IMR-90 (cell line): ENCODE data around the gene MLYCD. TPM values are rescaled to one million over a fixed set of nuclear protein-coding genes. Genes with fewer than 3 reads are reported as not detected.

Source experiments
- ATAC-seq: fragments of 200-7000 bp; cut with Tn5 transposase; 2 replicates; pipeline ENCODE4 v1.9.1; 2020; ENCODE audit warnings: low read depth, mild to moderate bottlenecking, moderate library complexity
- BruUV-seq: library from RNA; stranded (reverse); fragments of 400-500 nt; replicated peaks from 2 replicates; lab custom pipeline; 2021; lab: Mats Ljungman, UMichigan
- CTCF ChIA-PET: fragments of 300-600 bp; formaldehyde crosslinking; extraction: SDS; loops from one replicate; lab custom pipeline; 2021; ENCODE audit warnings: antibody characterized with exemption; lab: Yijun Ruan, JAX
- POLR2A ChIA-PET: fragments of 300-600 bp; sonication (Branson Sonifier 250); formaldehyde crosslinking; loops from one replicate; lab custom pipeline; 2022; ENCODE audit warnings: antibody characterized with exemption; ENCODE audit not compliant: unreplicated experiment; lab: Charles Lee
- DNase-seq: peaks from one replicate; pipeline ENCODE4 v3.0.0; 2013
- H2AFZ ChIP-seq: replicated peaks from 2 replicates; pipeline ENCODE3; 2013; ENCODE audit warnings: low read length, mild to moderate bottlenecking; ENCODE audit not compliant: poor library complexity
- H2AK5ac ChIP-seq: 2 replicates; pipeline ENCODE4 v1.6.1; 2013; ENCODE audit warnings: low read depth, low read length, inconsistent platforms
- H2AK9ac ChIP-seq: replicated peaks from 2 replicates; pipeline ENCODE3; 2013; ENCODE audit warnings: mild to moderate bottlenecking, low read depth, low read length, moderate library complexity; ENCODE audit not compliant: poor library complexity
- H2BK120ac ChIP-seq: 2 replicates; pipeline ENCODE4 v1.6.1; 2013; ENCODE audit warnings: low read depth, low read length, inconsistent platforms
- H2BK15ac ChIP-seq: 3 replicates; pipeline ENCODE4 v1.6.1; 2013; ENCODE audit warnings: low read depth, low read length, inconsistent platforms
- H2BK20ac ChIP-seq: 2 replicates; pipeline ENCODE4 v1.6.1; 2013; ENCODE audit warnings: low read depth, mild to moderate bottlenecking, inconsistent platforms, low read length, moderate library complexity
- H2BK5ac ChIP-seq: 2 replicates; pipeline ENCODE4 v1.6.1; 2013; ENCODE audit warnings: mild to moderate bottlenecking, low read depth, low read length, inconsistent platforms; ENCODE audit not compliant: poor library complexity, severe bottlenecking
- H3K14ac ChIP-seq: replicated peaks from 2 replicates; pipeline ENCODE4 v1.6.1; 2013; ENCODE audit warnings: low read depth, low read length, inconsistent platforms
- H3K18ac ChIP-seq: 2 replicates; pipeline ENCODE4 v1.6.1; 2013; ENCODE audit warnings: low read depth, low read length, control low read depth
- H3K23ac ChIP-seq: 2 replicates; pipeline ENCODE4 v1.6.1; 2013; ENCODE audit warnings: low read depth, low read length, inconsistent platforms
- H3K27ac ChIP-seq: 2 replicates; pipeline ENCODE4 v1.5.1; 2013; ENCODE audit warnings: mild to moderate bottlenecking, control low read depth, low read length; ENCODE audit not compliant: insufficient read depth
- H3K27me3 ChIP-seq: 2 replicates; pipeline ENCODE4 v1.6.1; 2013; ENCODE audit warnings: low read length; ENCODE audit not compliant: control insufficient read depth, insufficient read depth
- H3K36me3 ChIP-seq: 2 replicates; pipeline ENCODE4 v1.6.1; 2013; ENCODE audit warnings: low read length, mixed read lengths; ENCODE audit not compliant: control insufficient read depth, insufficient read depth
- H3K4ac ChIP-seq: 2 replicates; pipeline ENCODE4 v1.6.1; 2013; ENCODE audit warnings: low read depth, low read length, inconsistent platforms
- H3K4me1 ChIP-seq: 2 replicates; pipeline ENCODE4 v1.6.1; 2013; ENCODE audit warnings: low read length, mixed read lengths; ENCODE audit not compliant: control insufficient read depth, insufficient read depth
- H3K4me2 ChIP-seq: 2 replicates; pipeline ENCODE4 v1.6.1; 2013; ENCODE audit warnings: low read depth, mild to moderate bottlenecking, control low read depth, low read length, moderate library complexity
- H3K4me3 ChIP-seq: 2 replicates; pipeline ENCODE4 v1.5.1; 2013; ENCODE audit warnings: low read depth, mild to moderate bottlenecking, control low read depth, low read length, moderate library complexity; ENCODE audit not compliant: insufficient read depth
- H3K56ac ChIP-seq: 2 replicates; pipeline ENCODE4 v1.6.1; 2013; ENCODE audit warnings: low read length, inconsistent platforms; ENCODE audit not compliant: insufficient read depth; ENCODE audit errors: extremely low read depth
- H3K79me1 ChIP-seq, 2 experiments: 2 replicates each; pipeline ENCODE4 v1.6.1; 2013; ENCODE audit warnings: low read length in 2 of 2, inconsistent platforms in 1 of 2, low read depth in 1 of 2
- H3K9ac ChIP-seq: 2 replicates; pipeline ENCODE4 v1.6.1; 2013; ENCODE audit warnings: low read depth, low read length, control low read depth
- H3K9me1 ChIP-seq: 2 replicates; pipeline ENCODE4 v1.6.1; 2013; ENCODE audit warnings: low read length, inconsistent platforms; ENCODE audit not compliant: insufficient read depth
- H3K9me3 ChIP-seq: 2 replicates; pipeline ENCODE4 v1.6.1; 2013; ENCODE audit warnings: low read length; ENCODE audit not compliant: control insufficient read depth, insufficient read depth
- H4K20me1 ChIP-seq: 2 replicates; pipeline ENCODE4 v1.6.1; 2013; ENCODE audit warnings: low read length, inconsistent platforms; ENCODE audit not compliant: insufficient read depth
- H4K5ac ChIP-seq: 2 replicates; pipeline ENCODE4 v1.6.1; 2013; ENCODE audit warnings: mild to moderate bottlenecking, low read depth, low read length, control low read depth
- H4K8ac ChIP-seq, 2 experiments: 2 replicates each; pipeline ENCODE4 v1.6.1; 2013; ENCODE audit warnings: low read depth in 2 of 2, low read length in 2 of 2, control low read depth in 1 of 2, inconsistent platforms in 1 of 2
- H4K91ac ChIP-seq: 2 replicates; pipeline ENCODE4 v1.6.1; 2013; ENCODE audit warnings: low read depth, low read length, inconsistent platforms; ENCODE audit not compliant: insufficient read depth
- CHD1 ChIP-seq: IDR thresholded peaks from 2 replicates; pipeline ENCODE4 v1.6.1; 2012; ENCODE audit warnings: low read depth, low read length, improper control_type of control experiment
- CTCF ChIP-seq: conservative IDR thresholded peaks from 2 replicates; pipeline ENCODE4 v1.5.1; 2012; ENCODE audit warnings: mild to moderate bottlenecking, low read depth, low read length, improper control_type of control experiment
- ELK1 ChIP-seq: fragments of 150-350 bp; IDR thresholded peaks from 2 replicates; pipeline ENCODE4 v1.6.1; 2016; ENCODE audit warnings: low read depth, mild to moderate bottlenecking, low read length, moderate library complexity, borderline replicate concordance
- FOS ChIP-seq: fragments of 150-350 bp; IDR thresholded peaks from 2 replicates; pipeline ENCODE4 v1.6.1; 2016; ENCODE audit warnings: low read depth, low read length
- MAFK ChIP-seq: IDR thresholded peaks from 2 replicates; pipeline ENCODE4 v1.6.1; 2012; ENCODE audit warnings: low read depth, low read length, improper control_type of control experiment
- MAZ ChIP-seq: IDR thresholded peaks from 2 replicates; pipeline ENCODE4 v1.6.1; 2012; ENCODE audit warnings: low read depth, mild to moderate bottlenecking, low read length, improper control_type of control experiment, moderate library complexity, borderline replicate concordance
- MXI1 ChIP-seq: IDR thresholded peaks from 2 replicates; pipeline ENCODE4 v1.6.1; 2012; ENCODE audit warnings: low read depth, mild to moderate bottlenecking, low read length, moderate library complexity, borderline replicate concordance
- RAD21 ChIP-seq: IDR thresholded peaks from 2 replicates; pipeline ENCODE4 v1.6.1; 2012; ENCODE audit warnings: low read length, improper control_type of control experiment
- RFX5 ChIP-seq: IDR thresholded peaks from 2 replicates; pipeline ENCODE4 v1.8.0; 2012; ENCODE audit warnings: low read depth, mild to moderate bottlenecking, low read length, moderate library complexity
- SMC3 ChIP-seq: fragments of 150-350 bp; IDR thresholded peaks from 2 replicates; pipeline ENCODE4 v1.6.1; 2016; ENCODE audit warnings: low read depth, mild to moderate bottlenecking, antibody characterized with exemption, low read length, moderate library complexity
- WGBS, 2 experiments: methylation state at CpG; one replicate each; pipeline versions ENCODE4 v1.1.5 to v1.1.7; 2013; ENCODE audit warnings: missing lambda C conversion rate in 2 of 2; ENCODE audit not compliant: insufficient read length in 1 of 2; ENCODE audit errors: extremely low coverage in 2 of 2; 5-methylcytosine and 5-hydroxymethylcytosine counted together
- dilution Hi-C: fragments of 300-500 bp; cut with HindIII; formaldehyde crosslinking; loops from one replicate; pipeline ENCODE4 v1.14.3; 2018; ENCODE audit warnings: low sequenced_read_pairs; ENCODE audit not compliant: unreplicated experiment
- in situ Hi-C: fragments of 300-500 bp; cut with MboI; formaldehyde crosslinking; loops from 3 replicates; pipeline ENCODE4 v1.14.3; 2019; ENCODE audit warnings: low sequenced_read_pairs, inconsistent platforms, mixed read lengths
- intact Hi-C: fragments of 100-400 bp; cut with micrococcal nuclease; formaldehyde crosslinking; loops from 2 replicates; pipeline ENCODE4 v1.10.0; 2022
- polyA plus RNA-seq, 3 experiments: library from polyadenylated mRNA; depleted of rRNA; stranded (reverse); fragments of >200 nt; gene quantifications; 2 replicates each; pipeline ENCODE4 v1.2.3, GENCODE V29; 2012; ENCODE audit warnings: low replicate concordance in 1 of 3
- total RNA-seq: library from RNA; depleted of rRNA; stranded (reverse); fragments of >200 nt; gene quantifications from 2 replicates; pipeline ENCODE4 v1.2.3, GENCODE V29; 2012

Gene MLYCD
- total and polyA plus RNA-seq, 2 of the 4 experiments (the other 2 are of a cell fraction): 1.9 to 2.7 TPM

GRCh38 chr16:83926726-83927397 is 27.9 kb downstream of the MLYCD start:
- H3K14ac ChIP-seq: no peak overlapping the region; the same call in 1 of the 2 replicates
- H3K18ac ChIP-seq: no peak overlapping the region
- H3K4ac ChIP-seq: peak overlapping the region; percentile 59; the same call in 1 of the 2 replicates
- no peaks in the 10 kb centered on the region for H3K36me3 ChIP-seq
- peak overlapping the region; percentile 85 for H2AFZ ChIP-seq
- H3K4me2 ChIP-seq: no peak overlapping the region
- H3K9me1 ChIP-seq: no peaks in the 10 kb centered on the region
- peak overlapping the region; percentile 91 for H2AK9ac ChIP-seq
- no peak overlapping the region for H2BK20ac ChIP-seq
- H2AK5ac ChIP-seq: peak overlapping the region; percentile 36; the same call in 1 of the 2 replicates
- in situ Hi-C loops: no loop called here
- no peak overlapping the region for H3K23ac ChIP-seq
- H3K27ac ChIP-seq: no peak overlapping the region
- dilution Hi-C loops: no loop called here
- no peak overlapping the region for H3K4me3 ChIP-seq
- DNase-seq (peak; percentile 65), ATAC-seq (peak; percentile 92)
- ChIA-PET POLR2A (no interaction called here), CTCF (interaction anchor here (0.6 to 1.2 kb wide), 5 partner anchors 12 to 85 kb away, joined by 3 to 5 read pairs (median 4); no protein-coding TSS in a partner anchor)
- H3K79me1 ChIP-seq: no peaks in the 10 kb centered on the region
- no peaks in the 10 kb centered on the region for H4K20me1 ChIP-seq
- 0 out of 2 replicates have a peak overlapping the region, but pooled peaks have one; percentile 43 for H4K91ac ChIP-seq
- H4K5ac ChIP-seq: no peak overlapping the region
- 13% methylated on average over 16 of the region's 35 CpGs; no CpG with 5 or more reads in 1 of the 2 experiments for WGBS, 2 experiments
- peak overlapping the region in 1 of 2 experiments; percentile 58; a peak in 1 of 4 replicates for H4K8ac ChIP-seq
- no peaks in the 10 kb centered on the region for H3K9me3 ChIP-seq
- H2BK15ac ChIP-seq: no peak overlapping the region
- no peaks in the 10 kb centered on the region for H3K27me3 ChIP-seq
- no peak overlapping the region for H2BK5ac ChIP-seq
- peaks cover 5% of the 10 kb centered on the region for H3K4me1 ChIP-seq
- intact Hi-C loops: loop anchor here (1.0 kb wide), 1 partner anchor 138 kb away; no protein-coding TSS in a partner anchor
- BruUV-seq: TSS peak; percentile 7
- H3K9ac ChIP-seq: no peak overlapping the region; the same call in 1 of the 2 replicates
- H2BK120ac ChIP-seq: no peak overlapping the region
- H3K56ac ChIP-seq: 0 out of 2 replicates have a peak overlapping the region, but pooled peaks have one; percentile 26
- TF ChIP-seq CTCF: peak; percentile 96
- TF ChIP-seq MXI1: no peak
- TF ChIP-seq ELK1: no peak
- peak; percentile 66 for TF ChIP-seq SMC3
- peak; percentile 82 for TF ChIP-seq RAD21
- TF ChIP-seq FOS: no peak
- TF ChIP-seq RFX5: no peak
- no peak for TF ChIP-seq CHD1
- TF ChIP-seq MAFK: no peak
- TF ChIP-seq MAZ: peak; percentile 33; the same call in 1 of the 2 replicates
